ENCODE results near the gene APBA2.

- TF ChIP-seq POLR2A (IDR thresholded peaks at IDR 0.05; ENCODE audit: low read depth, low read length) (no peak), CTCF (conservative IDR thresholded peaks at IDR 0.05; ENCODE audit: low read depth, low read length) (no peak), SMC3 (IDR thresholded peaks at IDR 0.05; ENCODE audit: low read depth, low read length) (no peak), MAFK (IDR thresholded peaks at IDR 0.05; ENCODE audit: low read depth, low read length) (no peak)
Measured at GRCh38 chr15:29053661-29054131, 167.9 kb downstream of the APBA2 start.
